Measurements from ENCODE around the gene SRCAP.

Gene SRCAP

GRCh38 chr16:30698816-30699614 is at the start of gene SRCAP:
SRCAP (plus strand) TSS chr16:30699171; CDS start chr16:30700825, 1,654 bp downstream.
- DNase-seq = peak; percentile 86 to 92

GRCh38 chr16:30649725-30650368 is 49.1 kb upstream of the SRCAP start:
- peak; percentile 30 to 40 for DNase-seq

DNA sequence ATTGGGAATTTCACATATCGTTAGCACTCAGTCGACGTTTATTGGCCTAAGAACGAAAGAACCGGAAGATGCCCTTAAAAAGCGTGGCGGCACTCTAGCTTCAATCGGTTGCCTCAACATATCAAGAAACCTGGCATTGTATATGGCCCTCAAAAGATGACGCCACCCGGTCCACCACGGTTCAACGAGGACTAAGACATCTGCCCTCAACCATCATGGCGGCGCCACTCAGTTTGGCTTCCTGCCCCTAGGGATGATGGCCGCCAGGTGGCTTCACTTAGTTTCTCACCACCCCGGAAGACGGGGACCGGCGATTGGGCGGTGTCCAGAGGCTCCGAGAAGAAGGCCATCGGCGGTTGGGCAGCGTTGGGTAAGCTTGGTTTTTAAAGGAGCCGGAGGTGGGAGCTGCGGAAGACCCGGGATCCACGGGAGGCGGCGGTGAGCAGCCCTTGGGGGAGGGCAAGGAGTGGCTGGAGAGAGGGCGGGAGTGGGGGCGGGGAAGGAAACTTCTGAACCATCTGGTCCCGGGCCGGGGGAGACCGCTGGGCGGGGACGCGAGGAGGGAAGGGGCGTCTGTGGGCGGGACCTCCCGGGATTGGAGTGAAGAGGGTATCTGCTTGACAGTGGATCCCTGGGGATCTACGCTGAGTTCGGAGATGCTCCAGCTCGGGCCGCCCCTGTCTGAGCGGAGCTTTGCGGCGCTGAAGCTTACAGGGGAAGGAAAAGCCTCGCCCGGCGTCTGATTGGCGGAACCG is 48.4 kb upstream of the SRCAP start, which contains the start of gene PRR14:
TSS of gene PRR14 (plus strand) at position 592 of the 755 bp plus-strand sequence. CDS start 686 bp downstream, outside the sequence.
- DNase-seq = peak; percentile 98

DNA sequence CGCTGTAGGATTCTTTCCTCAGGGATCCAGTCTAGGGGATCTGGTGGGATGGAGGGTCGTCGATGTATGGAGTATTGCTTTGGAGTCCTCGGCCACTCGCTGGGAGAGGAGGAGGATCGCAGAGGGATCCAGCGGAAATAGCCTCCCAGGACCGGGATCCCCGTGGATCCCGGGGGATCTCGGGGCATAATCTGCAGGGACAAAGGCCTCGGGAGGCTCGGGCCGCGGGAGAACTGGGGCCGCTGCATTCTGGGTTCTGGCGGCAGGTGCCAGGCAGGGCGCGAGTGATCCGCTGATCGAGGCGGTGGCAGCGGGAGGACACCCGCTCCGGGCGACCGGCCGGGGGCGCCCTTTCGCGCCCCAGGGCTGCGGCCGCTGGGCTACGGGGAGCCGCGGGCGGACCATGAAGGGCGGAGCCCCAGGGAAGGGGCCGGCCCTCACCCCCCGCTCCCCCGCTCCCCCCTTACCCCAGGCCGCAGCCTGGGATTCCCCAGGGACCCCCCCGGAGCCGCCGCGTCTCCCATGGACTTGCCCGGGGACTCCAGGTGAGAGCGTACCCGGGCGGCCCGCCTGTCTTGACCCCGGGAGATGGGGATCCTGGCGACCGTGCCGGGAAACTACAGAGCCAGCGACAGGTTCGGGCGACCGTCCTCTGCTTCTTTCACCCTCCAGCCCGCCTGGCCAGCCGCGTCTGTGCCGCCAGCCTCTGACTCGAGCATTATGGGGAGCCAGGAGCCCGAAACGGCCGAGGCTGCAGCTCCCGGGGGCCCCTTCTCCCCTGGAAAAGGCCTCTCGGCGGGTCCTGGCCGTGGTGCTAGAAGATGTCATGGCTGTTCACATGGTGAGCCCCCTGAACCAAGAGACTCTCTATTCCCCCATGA is 47.6 kb upstream of the SRCAP start:
- DNase-seq = peak; percentile 78

- no peak for DNase-seq
These were observed 47.0 kb upstream of the SRCAP start for GRCh38 chr16:30652005-30652296.

DNA sequence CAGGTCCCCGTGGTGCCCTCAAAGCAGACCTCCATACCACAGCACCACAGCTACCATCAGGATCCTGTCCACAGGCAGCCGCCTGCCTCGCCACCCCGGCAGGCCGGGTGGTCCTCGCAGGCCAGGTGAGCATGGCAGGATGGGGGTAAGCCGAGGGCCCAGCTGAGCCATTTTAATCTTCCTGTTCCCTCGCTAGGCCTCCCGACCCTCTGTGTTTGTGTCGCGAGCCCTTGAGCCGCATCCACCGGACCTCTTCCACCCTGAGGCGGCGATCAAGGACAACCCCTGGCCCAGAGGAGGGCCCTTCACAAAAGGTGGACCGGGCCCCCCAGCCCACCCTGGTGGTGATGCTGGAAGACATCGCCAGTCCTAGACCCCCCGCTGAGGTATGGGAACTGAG is 46.3 kb upstream of the SRCAP start:
- DNase-seq = no peak

- no peak for DNase-seq
These were observed 44.1 kb upstream of the SRCAP start for GRCh38 chr16:30654856-30655255.

- DNase-seq = no peak
These were observed 43.1 kb upstream of the SRCAP start for GRCh38 chr16:30655815-30656347.

GRCh38 chr16:30656388-30656787 is 42.6 kb upstream of the SRCAP start:
- DNase-seq = no peak

- DNase-seq = peak in 1 of 2 donors; percentile 32
These were observed 41.8 kb upstream of the SRCAP start for GRCh38 chr16:30656974-30657865.

DNA sequence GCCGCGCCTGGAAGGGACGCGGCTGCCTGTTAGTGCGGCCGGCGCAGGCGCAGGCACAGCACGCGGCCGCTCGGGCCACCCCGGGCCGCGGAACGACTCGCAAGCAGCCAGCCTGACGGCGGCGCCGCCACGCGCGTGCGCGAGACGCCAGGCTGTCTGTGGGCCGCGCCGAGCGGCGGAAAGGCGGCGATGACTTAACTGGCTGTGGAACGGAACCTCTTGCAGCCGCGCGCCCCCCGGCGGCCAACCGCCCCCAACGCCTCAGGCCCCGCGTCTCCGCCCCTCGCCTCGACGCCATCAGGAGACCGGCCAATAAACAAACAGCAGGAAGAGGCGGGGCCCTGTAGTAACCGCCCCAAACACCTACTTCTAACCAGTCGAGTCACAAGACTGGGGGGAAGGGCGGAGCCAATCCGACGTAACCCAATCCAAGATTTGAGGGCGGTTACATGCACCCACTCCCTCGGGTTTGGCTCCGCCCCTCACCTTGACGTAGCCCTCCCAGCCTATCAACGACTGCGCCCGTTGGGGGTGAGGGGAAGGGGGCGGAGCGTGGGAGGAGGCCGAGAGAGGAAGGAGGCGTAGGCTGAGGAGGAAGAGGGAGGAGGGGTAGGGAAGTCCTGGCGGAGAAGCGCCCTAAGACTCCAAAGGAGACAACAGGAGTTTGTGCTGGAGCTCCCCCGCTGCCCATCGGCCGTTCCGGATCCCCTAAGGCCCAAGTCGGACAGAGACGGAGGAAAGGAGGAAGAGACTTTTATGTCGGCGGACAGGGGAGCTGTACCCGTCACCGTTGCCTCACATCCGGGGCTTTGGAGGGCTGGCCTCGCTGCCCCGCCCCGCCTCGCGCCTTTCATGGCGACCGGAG is 40.9 kb upstream of the SRCAP start, which contains the start of gene FBRS:
TSS of gene FBRS (plus strand) at position 566 of the 865 bp plus-strand sequence. CDS start 1,088 bp downstream, outside the sequence.
- DNase-seq = peak; percentile 100

- peak in 1 of 2 donors; percentile 95 for DNase-seq
These were observed 40.1 kb upstream of the SRCAP start for GRCh38 chr16:30658731-30659506.

DNA sequence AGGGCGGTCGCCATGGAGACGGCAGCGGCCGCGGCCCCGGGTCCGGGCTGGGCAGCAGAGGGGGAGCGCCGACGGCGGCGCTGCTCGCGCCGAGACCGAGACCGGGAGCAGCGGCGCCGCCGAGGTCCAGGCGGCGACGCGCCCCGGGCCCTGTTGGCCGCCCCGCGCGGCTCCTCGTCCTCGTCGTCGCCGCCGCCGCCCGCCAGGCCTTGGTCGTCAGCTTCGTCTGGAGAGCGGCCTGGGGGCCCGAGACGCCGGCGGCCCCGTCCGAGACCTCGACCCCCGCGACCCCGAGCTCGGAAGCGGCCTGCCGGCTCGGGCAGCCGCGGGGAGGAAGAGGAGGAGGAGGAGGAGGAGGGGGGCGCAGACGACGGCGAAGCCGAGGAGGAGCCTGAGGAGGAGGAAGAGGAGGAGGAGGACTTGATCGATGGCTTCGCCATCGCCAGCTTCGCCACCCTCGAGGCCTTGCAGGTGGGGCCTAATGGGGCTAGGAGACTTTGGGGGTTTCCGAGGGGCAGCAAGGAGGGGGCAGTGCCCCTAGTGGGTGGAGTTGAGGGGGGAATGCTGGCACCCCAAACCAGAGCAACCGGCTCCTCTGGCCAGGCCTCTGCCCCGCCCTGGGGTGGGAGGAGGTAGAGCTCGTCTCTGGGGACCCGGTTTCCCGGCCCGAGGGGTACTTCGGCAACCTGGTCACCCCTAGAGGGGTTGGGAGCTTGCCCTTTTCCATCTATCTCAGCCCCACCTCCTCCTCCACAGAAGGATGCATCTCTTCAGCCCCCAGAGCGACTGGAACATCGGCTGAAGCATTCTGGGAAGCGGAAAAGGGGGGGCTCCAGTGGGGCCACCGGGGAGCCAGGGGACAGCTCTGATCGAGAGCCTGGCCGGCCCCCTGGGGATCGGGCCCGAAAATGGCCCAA is 39.2 kb upstream of the SRCAP start:
- DNase-seq = peak; percentile 49 to 54

DNA sequence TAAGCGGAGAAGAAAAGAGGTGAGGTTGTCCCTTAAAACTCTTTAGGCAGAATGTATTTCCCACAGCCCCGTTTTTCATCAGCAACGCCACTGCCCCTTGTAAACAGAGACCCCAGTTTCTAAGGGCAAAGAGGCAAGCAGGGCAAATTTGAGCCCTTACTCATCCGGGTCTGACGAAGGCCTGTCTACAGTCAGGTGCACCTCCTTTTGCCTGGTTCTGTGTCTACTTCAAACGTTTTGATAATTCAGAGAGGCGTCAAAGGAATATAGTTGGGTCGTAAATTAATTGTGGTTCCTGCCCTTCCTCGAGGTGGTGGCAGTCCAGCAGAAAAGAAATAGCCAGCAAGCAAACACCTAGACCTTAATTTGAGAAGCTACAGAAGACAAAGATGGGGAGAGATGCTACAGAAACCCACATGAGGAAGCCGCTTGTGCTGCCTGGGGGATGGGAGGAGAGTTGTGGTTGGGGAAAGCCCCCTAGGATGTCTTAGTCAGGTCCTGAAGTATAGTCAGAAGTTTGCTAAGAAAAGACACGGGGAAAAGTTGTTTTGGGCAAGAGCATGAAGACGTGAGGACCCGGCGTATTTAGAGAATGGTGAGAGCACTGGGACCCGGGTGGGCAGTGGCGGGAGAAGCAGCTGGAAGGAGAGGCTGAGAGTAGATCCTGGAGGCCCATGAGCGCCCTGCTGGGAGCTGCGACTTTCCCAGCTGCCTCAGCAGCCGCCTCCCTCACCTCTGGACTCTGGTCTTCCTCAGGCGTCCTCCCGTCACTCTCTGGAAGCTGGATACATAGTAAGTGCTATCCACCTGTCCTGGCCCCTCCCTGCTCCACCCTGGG is 38.3 kb upstream of the SRCAP start:
- peak; percentile 79 to 83 for DNase-seq

GRCh38 chr16:30662449-30662848 is 36.5 kb upstream of the SRCAP start:
- DNase-seq = no peak

GRCh38 chr16:30663038-30663437 is 35.9 kb upstream of the SRCAP start:
- no peak for DNase-seq

DNA sequence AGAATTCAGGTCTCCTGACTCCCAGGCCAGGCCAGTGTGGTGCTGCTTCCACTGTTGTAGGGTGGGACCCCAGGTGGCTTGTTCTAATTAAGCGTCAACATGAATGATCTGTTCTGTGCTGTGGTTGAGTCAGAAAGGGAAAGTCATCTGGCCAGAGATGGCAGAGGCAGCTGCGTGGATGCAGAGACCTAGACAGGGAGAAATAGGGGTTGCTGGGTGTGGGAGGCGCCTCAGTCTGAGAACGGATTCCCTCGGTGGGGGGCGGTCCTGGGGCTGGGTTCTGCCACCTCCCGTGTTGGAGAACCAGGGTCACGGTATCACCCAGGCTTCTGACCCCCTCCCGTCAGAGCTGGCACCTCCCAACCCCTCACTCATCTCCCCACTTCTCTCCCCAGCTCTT is 35.2 kb upstream of the SRCAP start:
- no peak for DNase-seq

Measured in stimulated activated CD4-positive, alpha-beta T cell treated with anti-CD3 and anti-CD28 coated beads, Interleukin-2, amount 100 ng/mL, for 24 hours (primary cell).